Renal pelvis (tissue), 4 donors: ENCODE measurements around the gene GAN. TPM values are rescaled to one million over a fixed set of nuclear protein-coding genes. Genes with fewer than 3 reads are reported as not detected.

Experiments used
- DNase-seq: peaks from one replicate; pipeline ENCODE4 v3.0.0-alpha.2; 2013
- polyA plus RNA-seq, 3 donors: library from polyadenylated mRNA; unstranded; fragments of 120-200 nt; gene quantifications; one replicate each; pipeline ENCODE4 v1.2.1, GENCODE V29; 2013; ENCODE audit not compliant: insufficient read length in 3 of 3

GAN gene
- polyA plus RNA-seq, 3 donors = 2.3 to 3.5 (median 3.4) TPM

- DNase-seq = no peak
Observed at GRCh38 chr16:81347425-81347824, 32.7 kb downstream of the GAN start.

- no peak for DNase-seq
Observed at GRCh38 chr16:81349608-81350305, 35.0 kb downstream of the GAN start.

DNA sequence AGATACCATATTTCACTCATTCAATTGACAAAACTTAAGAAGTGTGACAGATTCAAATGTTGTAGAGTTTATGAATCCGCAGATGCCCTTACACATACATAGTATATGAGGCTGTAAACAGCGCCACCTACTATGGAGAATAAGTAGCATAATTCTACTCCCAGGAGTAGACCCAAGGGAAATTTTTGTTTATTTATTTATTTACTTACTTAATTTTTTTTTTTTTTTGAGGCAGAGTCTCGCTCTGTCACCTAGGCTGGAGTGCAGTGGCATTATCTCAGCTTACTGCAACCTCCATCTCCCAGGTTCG lies 35.5 kb downstream of the GAN start:
- no peak for DNase-seq

- DNase-seq = no peak
Observed at GRCh38 chr16:81353895-81354294, 39.1 kb downstream of the GAN start.

- no peak for DNase-seq
Observed at GRCh38 chr16:81357711-81358260, 43.0 kb downstream of the GAN start.

DNA sequence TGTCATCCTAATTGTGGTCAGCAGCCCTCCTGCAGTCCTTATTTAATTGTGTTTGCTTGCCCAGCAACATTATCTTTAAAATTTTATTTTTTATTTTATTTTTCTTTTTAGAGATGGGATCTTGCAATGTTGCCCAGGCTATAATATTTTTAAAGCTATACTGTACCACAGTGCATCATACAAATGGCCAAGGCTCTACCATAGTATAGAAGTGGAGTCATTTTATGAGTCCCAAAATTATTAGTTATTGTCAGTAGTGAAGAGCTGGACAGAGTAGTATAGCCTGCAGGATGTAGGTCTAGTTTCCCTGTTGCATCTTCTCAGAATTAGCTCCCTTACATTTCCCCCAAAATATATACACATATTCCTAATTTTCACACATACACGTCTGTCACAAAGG lies 44.1 kb downstream of the GAN start:
- no peak for DNase-seq

DNA sequence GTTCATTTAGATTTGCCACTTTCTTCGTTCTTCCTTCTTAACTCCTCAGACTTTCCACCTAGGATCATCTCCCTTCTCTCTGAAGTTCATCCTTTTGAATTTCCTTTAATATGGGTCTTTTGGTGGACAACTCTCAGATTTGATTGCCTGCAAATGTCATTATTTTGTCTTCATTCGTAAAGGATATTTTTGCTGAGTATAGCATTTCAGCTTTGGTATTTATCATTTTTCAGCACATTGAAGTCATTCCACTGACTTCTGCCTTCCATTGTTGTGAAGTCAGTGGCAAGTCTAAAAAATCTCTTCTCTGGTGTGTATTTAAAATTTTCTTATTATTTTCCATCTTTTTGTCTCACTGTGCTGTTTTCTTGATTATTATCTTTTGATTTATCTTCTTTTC lies 45.4 kb downstream of the GAN start:
- DNase-seq = no peak

DNA sequence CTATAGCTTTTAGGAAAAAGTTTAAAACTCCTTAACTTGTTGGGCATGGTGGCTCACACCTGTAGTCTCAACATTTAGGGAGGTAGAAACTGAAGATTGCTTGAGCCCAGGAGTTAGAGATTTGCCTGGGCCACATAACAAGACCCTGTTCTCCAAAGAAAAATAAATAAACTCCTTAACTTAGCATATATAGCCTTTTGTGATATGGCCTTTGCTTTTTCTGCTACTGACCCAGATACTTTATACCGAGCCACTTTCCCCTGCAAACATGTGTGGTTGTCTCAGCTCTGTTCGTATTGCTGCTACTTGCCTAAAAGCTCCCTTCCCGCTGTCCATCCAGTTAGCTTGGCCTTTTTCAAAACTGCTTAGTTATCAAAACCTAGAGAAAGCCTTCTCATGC lies 51.0 kb downstream of the GAN start:
- no peak for DNase-seq

- peak; percentile 41 for DNase-seq
Observed at GRCh38 chr16:81366316-81366932, 51.7 kb downstream of the GAN start.

DNA sequence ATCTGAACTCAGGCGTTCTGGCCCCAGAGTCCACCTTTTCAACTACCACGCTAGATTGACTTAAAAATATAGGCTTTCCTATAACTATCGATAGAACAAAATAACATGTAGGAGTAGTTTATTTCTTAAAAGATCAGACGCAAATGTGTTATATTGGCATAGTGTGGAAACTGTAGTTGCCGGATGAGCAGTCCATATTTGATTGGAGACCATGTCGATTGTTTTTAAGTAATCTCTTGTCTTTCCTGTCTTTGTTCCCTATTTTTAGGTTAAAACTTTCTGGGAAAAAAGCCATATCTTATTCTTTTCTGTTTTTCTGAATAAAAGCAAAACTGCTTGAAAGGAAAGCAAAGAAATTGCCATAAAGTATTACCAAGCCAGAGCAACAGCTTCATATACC lies 53.1 kb downstream of the GAN start:
- no peak for DNase-seq

DNA sequence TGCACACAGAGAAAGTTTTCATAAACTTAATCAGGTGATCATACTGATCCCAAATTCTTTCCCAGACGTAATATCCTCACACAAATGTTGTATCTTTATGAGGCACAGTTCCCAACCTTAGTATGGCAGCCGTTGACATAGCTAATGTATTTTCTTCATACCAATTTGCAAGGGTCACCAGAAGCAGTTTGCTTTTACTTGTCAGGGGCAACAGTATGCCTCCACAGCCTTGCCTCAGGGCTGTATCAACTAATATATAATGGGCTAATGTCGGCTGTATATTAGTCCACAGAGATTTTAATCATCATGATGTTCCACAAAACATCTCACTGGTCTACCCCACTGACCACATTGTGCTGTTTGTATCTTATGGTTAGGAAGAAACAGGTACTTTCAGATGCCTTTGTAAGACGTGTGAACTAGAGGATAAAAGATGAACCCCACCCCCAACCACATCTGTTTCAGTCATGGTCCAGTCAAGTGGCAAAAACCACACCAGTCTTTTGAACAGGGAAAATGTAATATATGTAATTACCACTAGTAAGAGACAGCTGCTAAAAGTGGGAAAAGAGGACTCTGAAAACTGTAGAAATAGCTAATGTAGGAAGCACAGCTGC lies 55.2 kb downstream of the GAN start:
- DNase-seq = no peak

DNA sequence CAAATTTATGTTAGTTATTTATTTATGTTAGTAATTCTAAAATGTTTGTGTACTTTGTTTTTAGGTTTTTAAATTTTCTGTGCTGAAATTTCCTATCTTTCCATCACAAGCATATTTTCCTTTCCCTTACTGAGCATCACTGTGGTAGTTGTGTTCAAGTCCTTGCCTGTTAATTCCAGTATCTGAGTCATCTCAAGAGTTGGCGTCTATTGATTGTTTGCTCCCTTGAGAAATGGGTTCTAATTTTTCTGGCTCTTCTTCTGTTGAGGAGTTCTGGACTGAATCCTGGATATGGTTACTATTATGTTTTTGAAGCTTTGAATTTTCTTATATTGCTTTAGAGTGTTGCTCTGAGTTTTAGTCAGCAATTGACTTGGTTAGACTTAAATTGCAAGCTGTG lies 56.3 kb downstream of the GAN start:
- no peak for DNase-seq

- DNase-seq = no peak
Observed at GRCh38 chr16:81374550-81374949, 59.8 kb downstream of the GAN start.

- no peak for DNase-seq
Observed at GRCh38 chr16:81376880-81377279, 62.1 kb downstream of the GAN start.

DNA sequence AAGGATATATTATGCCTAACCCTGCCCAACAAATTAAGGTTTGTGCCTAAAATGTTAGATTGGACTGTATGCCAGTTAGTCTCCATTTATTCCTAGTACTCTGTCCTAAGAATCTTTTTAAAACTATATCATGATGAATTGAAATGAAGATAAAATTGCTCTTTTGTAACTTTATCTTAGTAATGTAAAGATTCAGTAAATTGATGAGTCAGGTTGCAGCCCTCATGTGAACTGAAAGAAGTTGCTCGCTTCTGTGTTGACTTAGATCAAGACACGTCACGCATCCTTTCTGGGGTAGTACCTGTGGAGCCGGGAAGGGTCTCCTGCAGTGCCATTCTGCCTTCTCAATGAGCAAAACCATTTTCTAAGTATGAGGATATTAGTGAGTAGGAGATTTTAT lies 63.3 kb downstream of the GAN start:
- no peak for DNase-seq

- DNase-seq = no peak
Observed at GRCh38 chr16:81380932-81381331, 66.2 kb downstream of the GAN start.

- peak; percentile 29 for DNase-seq
Observed at GRCh38 chr16:81384006-81384405, 69.2 kb downstream of the GAN start.

DNA sequence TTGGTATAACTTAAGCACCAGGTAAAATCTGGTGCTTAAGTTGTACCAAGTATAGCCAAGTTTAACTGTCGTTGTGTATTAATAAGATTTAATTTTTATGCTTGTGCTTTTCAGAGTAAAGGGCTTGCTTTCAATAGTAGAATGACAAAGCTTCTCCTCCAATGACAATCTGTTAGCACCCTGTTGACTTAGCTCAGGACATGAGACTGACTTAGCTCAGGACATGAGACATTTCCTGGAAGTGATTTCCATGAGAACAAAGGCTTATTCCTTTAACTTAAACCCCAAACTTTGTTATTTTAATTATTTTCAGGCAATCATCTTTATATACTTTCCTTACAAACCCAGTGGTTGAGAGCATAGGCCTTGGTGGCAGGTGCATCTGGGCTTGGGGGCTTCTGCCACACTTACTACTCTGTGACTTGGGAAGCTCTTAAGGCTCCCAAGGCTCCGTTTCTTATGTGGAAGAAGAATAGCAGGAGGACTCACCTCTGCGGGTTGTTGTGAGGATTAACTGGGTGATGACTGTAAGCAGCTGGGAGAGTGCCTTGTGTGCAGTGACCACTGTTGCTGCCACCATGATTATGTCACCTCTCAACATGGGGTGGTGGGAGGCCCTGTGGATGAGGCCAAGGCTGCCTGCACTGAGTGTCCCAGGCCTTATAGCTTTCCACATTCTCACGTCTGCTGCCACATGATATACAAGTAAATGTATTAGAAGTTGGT lies 70.4 kb downstream of the GAN start:
- DNase-seq = no peak

DNA sequence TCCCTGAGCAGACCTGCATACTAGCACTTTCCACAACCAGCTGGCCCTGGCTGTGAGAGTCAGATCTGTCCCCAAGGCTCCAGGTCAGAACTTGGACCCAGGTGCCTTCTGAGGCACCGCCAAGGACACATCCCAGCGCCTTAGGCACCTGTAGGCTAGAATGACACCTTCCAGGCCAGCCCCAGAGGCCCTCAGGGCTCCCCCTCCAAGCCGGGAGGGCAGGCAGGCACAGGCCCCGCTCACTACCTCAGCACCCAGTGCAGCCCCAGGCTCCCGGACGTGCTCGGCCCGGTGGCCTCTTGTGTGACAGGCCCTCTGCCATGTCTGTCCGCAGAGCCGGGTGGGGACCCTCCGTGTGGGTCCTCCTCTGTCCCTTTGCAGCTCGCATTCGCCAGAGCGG lies 73.6 kb downstream of the GAN start:
- no peak for DNase-seq

- DNase-seq = no peak
Observed at GRCh38 chr16:81390840-81391239, 76.1 kb downstream of the GAN start.

DNA sequence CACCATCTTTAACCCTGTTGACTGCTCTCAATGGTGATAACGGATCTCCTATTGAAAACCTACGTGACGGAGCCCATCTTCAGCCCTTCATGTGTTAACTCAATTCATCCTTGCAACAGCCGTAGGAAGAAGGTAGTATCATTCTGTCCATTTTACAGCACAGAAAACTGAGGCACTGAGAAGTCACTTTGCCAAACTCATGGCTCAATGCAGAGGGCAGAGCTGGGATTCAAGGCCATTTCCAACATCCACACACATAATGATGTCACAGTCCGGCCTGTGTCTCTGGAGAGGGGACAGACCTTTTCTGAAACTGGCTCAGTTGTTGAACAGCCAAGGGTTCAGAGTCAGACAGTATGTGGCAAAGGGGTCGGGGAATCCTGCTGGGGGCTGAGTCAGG lies 77.2 kb downstream of the GAN start:
- DNase-seq = no peak

GRCh38 chr16:81394416-81394815 lies 79.7 kb downstream of the GAN start:
- DNase-seq = no peak
